Choroid plexus epithelial cell (primary cell): ENCODE results near the gene TRAF7.
"Not testable (repeated sequence)": the region's sequence is repeated elsewhere in the genome, so short reads cannot be mapped to it uniquely, and the experiment has no call there.

Experiments
- DNase-seq: peaks from one replicate; pipeline ENCODE4 v3.0.0-alpha.2; 2010; ENCODE audit warnings: low read depth
- H3K4me3 ChIP-seq: 2 replicates; pipeline ENCODE4 v1.5.1; 2011; ENCODE audit warnings: low read depth, mild to moderate bottlenecking, control low read depth, low read length, moderate library complexity
- TF ChIP-seq, protein P1 (sequence below): conservative IDR thresholded peaks from 2 replicates; pipeline ENCODE4 v1.5.1; 2011; ENCODE audit warnings: low read depth, mild to moderate bottlenecking, control low read depth, inconsistent platforms, low read length, moderate library complexity

The TRAF7 gene

DNA sequence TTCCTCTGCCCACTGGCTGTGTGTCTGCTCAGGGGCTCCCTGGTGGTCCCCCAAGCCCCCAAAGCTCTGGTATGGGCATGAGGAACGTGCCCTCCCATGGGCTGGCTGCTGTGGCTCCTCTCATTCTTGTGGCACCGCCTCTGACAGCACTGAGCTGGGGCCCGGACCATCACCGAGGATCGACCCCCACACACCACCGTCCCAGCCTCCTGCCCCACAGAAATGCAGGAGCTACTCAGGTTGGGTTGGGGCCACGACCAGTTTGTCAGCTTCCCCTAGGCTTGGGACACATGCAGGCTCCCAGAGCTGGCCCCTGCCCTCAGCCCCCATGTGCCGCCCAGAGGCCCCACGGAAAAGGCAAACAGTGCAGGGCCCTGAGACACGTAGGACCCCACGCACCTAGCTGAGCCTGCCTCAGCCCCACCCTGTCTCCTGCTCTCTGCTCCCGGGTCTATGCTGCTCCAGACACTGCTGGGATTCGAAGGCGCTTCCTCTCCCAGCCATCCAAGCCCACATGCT, 44.1 kb downstream of the TRAF7 start:
- no peak overlapping the region for H3K4me3 ChIP-seq
- TF ChIP-seq, protein P1, sequence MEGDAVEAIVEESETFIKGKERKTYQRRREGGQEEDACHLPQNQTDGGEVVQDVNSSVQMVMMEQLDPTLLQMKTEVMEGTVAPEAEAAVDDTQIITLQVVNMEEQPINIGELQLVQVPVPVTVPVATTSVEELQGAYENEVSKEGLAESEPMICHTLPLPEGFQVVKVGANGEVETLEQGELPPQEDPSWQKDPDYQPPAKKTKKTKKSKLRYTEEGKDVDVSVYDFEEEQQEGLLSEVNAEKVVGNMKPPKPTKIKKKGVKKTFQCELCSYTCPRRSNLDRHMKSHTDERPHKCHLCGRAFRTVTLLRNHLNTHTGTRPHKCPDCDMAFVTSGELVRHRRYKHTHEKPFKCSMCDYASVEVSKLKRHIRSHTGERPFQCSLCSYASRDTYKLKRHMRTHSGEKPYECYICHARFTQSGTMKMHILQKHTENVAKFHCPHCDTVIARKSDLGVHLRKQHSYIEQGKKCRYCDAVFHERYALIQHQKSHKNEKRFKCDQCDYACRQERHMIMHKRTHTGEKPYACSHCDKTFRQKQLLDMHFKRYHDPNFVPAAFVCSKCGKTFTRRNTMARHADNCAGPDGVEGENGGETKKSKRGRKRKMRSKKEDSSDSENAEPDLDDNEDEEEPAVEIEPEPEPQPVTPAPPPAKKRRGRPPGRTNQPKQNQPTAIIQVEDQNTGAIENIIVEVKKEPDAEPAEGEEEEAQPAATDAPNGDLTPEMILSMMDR: no peak
- no peak for DNase-seq

DNA sequence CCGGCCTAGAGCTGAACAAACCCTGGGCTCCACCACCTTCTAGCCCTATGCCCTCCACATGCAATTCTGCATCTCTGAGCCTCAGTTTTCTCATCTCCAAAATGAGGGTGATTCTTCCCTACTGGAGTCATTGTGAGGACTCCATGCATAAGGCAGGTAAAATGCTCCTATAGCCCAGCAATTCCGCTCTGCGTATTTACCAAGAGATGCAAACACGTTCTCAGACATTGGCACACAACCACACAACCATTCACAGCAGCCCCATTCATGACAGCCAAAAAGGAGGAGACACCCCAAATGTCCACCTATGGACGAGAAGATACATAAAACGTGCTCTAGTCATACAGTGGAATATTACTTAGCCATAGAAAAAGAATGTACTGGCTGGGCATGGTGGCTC, 44.7 kb downstream of the TRAF7 start:
- TF ChIP-seq, protein P1: no peak
- DNase-seq: no peak
- H3K4me3 ChIP-seq: no peak overlapping the region

DNA sequence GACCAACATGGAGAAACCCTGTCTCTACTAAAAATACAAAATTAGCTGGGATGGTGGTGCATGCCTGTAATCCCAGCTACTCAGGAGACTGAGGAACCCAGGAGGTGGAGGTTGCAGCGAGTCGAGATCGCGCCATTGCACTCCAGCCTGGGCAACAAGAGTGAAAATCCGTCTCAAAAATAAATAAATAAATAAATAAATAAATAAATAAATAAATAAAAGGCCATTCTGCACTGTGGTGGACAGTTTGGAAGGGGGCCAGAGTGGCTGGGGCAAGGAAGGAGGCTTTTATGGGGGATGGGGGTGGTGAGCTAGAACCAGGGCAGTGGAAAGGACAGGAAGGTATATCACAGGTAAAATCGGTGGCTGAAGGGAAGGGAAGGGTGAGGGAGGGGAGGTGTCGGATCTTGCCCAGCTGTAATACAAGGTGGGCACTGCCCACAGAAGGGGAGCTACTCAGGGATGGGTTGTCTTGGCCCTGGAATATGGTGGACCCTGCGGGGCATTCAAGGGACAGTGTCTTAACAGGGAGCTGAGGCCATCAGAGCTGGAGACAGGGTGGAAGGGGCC, 47.6 kb downstream of the TRAF7 start:
- DNase-seq, H3K4me3 ChIP-seq: not testable (repeated sequence)

DNA sequence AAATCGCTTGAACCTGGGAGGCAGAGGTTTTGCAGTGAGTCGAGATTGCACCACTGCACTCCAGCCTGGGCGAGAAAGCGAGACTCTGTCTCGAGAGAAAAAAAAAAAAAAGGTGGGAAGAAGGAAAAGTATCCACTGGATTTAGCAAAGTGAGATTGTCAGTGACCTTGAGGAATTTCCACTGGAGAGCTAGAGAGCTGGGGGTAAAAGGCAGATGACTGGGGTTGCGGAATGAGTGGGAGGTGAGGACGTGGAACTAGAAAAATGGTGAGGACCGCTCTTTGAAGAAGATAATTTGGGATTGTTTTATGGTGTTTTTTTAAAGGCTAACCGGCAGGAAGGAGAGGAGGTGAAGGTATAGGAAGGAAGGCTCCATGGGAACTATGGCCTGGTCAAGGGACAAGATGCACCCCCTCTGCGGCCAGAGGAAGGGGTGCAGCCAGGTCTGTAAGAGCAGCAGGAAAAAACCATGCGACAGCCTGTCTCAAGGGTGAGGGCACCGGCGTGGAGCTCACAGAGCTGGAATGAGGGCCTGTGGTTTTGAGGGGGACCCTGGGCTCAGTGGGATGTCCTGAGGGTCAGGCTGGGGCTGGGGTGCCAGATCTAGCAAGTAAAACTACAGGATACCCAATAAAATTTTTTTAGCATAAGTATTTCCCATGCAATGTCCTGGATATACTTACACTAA, 49.0 kb downstream of the TRAF7 start:
- DNase-seq: no peak
- TF ChIP-seq, protein P1: no peak

DNA sequence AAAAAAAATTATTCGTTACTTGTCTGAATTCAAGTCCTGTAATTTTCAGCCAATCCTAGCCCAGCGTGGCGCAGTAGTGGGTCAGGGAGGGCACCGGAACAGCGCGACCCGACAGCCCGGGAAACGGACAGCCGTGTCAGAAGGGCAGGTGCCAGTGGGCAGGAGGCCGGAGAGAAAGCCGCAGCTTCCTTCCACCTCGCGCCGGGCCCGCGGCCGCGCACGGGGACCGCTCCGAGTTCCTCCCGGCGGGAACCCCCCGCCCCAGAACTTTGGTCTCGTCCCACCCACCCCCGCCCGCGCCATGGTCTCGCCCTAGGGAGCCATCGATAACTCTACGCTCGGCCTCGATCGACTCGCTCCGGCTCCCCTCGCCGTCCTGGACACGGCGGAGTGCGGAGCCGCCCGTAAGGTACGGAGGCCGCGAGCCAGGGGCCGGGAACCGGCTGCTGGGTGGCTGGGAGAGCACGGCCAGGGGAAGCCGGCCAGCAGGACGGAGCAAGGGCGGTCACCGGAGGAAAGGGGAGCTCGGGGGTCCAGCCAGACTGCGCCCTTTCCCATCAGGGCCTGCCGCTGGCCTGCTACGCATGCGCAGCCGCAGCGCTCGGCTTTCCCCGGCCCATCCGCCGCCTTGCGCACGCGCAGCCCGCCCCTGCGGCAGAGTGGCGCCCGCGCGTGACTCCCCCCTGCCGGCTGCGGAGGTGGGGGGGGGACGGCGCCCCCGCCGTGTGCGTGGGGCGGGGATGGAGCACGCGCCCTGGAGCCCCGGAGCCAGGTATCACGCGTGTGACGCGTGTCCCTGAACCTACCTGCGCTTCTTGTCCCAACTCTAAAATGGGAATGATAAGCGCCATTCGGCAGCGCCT, 49.8 kb downstream of the TRAF7 start, which contains the start of gene MLST8:
TSS of gene MLST8 (plus strand) at position 351 of the 863 bp plus-strand sequence. CDS start 632 bp downstream, outside the sequence.
- TF ChIP-seq, protein P1: no peak
- peak; percentile 90 for DNase-seq
- peak within 1 kb of the TSS; percentile 79 for H3K4me3 ChIP-seq

More for the DNA sequence above, 49.0 kb downstream of the TRAF7 start:
- peak overlapping the region; percentile 79 for H3K4me3 ChIP-seq

DNA sequence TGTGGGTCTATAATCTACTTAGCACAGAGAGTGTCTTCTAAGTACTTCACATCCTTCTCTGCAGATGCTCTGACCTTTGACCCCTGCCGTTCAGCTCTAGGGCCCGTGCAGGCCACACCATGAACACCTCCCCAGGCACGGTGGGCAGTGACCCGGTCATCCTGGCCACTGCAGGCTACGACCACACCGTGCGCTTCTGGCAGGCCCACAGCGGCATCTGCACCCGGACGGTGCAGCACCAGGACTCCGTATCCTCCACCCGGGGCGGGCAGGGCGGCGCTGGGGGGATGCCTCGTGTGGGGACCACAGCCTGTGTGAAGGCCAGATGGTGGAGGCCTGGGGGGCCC, 50.4 kb downstream of the TRAF7 start:
- no peak for DNase-seq
- peak overlapping the region; percentile 79 for H3K4me3 ChIP-seq
- TF ChIP-seq, protein P1: no peak

DNA sequence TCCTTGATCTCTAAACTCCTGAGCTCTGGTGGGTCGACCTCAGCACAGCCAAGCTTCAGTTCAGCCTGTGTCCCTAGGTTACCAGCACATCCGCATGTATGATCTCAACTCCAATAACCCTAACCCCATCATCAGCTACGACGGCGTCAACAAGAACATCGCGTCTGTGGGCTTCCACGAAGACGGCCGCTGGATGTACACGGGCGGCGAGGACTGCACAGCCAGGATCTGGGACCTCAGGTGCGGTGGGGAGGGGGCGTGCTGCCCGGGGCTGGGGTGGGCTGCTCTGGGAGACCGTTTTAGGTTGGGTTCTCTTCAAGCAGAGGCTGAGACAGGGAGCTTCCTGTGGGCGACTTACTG, 50.8 kb downstream of the TRAF7 start:
- TF ChIP-seq, protein P1: no peak
- DNase-seq: no peak
- H3K4me3 ChIP-seq: peak overlapping the region; percentile 79
